GM19025 (cell line): Measurements from ENCODE around the gene CASK.

ENCODE experiments used
- ATAC-seq: cut with Tn5 transposase; IDR thresholded peaks from one replicate; pipeline ENCODE4 v1.9.1; 2021; ENCODE audit warnings: mild to moderate bottlenecking, low read depth, moderate library complexity; ENCODE audit not compliant: unreplicated experiment

Gene CASK

GRCh38 chrX:41591906-41592305 is 331.4 kb downstream of the CASK start:
- no peak for ATAC-seq

GRCh38 chrX:41590641-41591040 is 332.7 kb downstream of the CASK start:
- ATAC-seq, result no peak

DNA sequence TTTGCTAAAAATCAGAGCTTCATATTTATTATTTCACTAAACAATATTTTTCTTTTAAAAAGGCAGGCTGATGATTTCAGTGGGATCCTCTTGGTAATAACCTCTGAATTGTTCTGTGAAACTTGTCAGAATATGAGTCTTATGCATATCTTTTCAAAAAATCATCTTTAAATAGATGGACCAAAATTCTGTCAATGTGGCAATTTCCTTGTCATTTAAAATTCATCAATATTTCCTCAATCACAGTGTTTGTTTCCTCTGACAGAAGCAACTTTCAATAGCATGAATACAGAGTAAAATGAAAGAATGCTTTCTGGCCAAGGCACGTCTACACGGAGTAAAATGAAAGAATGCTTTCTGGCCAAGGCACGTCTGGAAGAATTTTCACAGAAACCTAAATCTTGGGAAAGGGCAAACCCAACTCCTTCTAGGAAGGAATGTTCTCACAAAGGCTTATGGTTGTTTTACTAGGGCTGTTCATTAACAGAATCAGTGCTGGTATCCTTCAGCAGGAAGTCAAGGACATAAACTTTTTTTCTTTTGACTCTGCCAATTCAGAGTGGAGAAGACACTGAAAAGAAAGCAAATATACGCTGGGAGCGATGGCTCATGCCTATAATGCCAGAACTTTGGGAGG is 333.6 kb downstream of the CASK start:
- no peak for ATAC-seq

DNA sequence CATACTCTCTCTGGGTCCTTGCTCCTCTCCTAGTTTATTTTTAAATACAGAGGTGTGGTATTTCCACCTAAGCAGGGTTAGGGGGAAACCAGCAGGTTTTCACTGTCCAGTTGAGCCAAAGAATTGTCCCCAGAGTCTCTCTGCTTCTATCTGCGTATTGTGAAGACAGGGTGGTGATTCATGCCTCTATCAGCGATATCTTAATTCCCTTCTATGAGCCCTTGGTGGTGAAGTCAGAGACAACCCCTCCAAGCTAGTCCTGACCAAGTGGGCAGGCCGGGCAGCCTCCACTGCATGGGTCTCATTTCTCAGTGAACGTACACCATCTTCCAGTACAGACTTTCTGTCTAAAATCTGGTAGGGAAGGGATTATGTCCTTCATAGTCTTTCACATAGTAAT is 335.1 kb downstream of the CASK start:
- ATAC-seq, result no peak

- ATAC-seq, result no peak
These were observed 342.8 kb downstream of the CASK start for GRCh38 chrX:41580423-41581064.

DNA sequence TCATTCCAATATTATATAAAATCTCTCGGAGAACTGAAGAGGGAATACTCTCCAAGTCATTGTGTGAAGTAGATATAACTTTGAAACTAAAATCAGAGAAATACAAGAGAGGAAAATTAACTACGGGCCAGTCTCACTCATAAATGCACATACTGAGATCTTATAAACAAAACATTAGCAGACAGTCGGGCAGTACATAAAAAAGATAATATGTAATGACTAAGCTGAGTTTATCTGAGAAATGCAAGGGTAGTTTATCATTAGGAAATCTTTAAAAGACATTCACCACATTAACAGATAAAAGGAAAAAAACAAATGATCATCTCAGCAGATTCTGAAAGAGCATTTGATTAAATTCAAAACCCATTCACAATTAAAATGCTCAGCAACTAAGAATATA is 359.5 kb downstream of the CASK start:
- ATAC-seq, result no peak

DNA sequence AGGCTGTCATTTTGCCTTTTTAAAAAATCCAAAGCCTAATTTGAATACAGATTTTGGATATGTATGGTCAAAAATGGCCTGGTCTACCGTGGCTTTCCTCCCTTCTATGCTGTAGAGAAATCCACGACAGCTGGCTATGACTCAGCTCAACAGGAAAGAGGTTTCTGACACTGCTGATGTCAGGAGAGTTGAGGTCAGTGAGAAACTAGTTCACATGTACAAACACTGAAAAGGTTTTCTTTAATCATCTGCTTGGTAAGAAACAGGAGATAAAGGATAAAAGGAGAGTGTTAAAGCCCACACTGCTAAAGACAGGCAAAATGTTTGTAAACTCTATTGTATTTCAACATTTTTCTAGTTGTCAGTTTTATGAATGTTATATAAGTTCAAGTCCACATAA is 362.3 kb downstream of the CASK start:
- peak; percentile 73 for ATAC-seq

DNA sequence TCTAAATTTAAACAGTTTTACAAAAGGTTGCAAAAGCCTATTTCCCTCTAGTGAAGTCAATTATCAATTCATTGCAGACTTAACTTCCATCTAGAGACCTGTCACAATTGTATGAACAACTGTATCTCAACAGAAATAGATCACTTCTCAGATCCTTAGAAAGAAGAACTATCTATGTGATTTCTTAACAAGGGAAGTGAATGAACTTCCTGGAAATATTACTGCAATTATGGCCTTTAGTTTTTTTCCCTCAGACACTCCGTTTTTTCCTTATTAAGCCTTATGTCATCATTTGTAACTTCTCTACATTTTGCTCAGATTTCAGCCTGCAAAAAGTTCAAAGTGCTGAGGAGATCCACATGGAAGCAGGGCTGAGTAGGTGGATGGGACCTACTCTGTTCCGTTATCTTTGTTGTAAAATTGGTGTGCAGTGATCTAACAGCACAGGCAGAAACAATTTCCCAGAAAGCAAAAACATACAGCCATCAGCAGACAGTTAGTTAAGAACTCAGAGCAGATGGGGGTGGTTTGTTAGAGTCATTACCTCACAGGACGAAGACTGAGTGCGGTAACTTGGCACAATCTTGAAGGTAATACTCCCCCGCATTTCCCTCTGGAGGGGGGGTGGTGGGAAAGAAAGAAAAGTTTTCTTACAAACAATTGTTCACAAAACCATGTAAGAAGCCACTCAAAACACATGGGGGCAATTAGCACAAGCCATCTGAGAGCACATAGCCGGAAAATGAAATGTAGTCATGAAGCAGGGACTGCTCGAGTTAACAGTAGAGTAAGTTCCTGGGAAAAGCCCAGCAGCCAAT is 363.9 kb downstream of the CASK start:
- no peak for ATAC-seq

GRCh38 chrX:41558531-41558930 is 364.8 kb downstream of the CASK start:
- no peak for ATAC-seq

DNA sequence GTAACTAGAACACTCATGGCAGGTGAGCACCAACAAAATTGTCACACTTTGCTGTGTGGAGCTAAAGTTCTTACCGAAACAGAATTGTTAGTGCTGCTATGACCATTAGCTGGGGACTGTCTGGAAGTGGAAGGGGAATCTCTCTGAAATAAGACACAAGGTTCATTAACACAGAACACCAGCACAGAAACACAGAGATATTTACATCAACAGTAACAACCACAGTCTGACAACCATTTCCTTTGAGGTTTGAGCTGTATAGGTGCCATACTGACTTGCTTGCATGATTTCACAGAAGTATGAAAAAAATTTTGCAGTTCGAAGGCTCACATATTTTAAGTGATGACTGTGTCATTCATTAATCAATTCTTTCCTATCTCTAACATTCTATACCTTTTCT is 366.4 kb downstream of the CASK start:
- ATAC-seq, result no peak

- ATAC-seq, result no peak
These were observed 369.7 kb downstream of the CASK start for GRCh38 chrX:41553688-41554087.

- ATAC-seq, result no peak
These were observed 374.9 kb downstream of the CASK start for GRCh38 chrX:41548411-41548810.

GRCh38 chrX:41543668-41544067 is 379.7 kb downstream of the CASK start:
- no peak for ATAC-seq

GRCh38 chrX:41543025-41543424 is 380.3 kb downstream of the CASK start:
- ATAC-seq, result no peak

DNA sequence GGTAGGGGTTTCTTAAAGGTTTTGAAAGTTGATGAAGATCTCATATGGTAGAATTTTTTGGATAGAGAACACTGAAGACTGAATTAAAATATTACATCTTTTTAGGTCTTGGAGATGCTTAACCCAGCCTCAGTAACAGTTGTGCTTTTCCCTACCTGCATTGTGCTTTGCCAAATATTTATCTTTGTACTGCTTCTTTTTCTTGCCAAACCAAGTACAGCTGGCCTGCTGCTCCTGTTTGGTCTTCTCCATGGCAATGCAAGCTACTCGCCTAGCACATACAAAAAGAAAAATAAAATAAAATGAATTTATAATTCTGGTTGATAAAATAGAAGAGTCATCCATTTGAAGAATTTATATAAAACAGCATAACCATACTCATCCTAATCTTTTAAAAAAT is 380.8 kb downstream of the CASK start:
- ATAC-seq, result no peak

DNA sequence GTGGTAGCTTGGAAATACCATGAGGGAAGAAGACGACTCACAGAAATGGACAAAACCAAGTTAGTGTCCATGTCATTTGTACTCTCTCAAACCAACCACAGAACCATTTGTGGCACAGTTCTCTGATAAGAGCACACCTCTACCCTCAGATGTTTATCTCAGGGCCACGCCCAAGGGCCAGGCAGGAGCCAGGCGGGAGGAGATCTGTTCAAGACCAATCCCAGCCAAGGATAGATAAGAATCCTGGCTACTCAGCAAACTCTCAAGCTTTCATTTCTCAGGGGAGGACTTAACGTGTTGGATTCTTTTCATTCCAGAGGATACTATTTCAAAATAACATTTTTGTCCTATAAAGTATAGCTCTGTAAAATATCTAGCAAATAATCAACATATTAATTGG is 381.2 kb downstream of the CASK start:
- ATAC-seq, result no peak

GRCh38 chrX:41541386-41541785 is 382.0 kb downstream of the CASK start:
- ATAC-seq, result no peak

- ATAC-seq, result no peak
These were observed 384.6 kb downstream of the CASK start for GRCh38 chrX:41538707-41539106.

DNA sequence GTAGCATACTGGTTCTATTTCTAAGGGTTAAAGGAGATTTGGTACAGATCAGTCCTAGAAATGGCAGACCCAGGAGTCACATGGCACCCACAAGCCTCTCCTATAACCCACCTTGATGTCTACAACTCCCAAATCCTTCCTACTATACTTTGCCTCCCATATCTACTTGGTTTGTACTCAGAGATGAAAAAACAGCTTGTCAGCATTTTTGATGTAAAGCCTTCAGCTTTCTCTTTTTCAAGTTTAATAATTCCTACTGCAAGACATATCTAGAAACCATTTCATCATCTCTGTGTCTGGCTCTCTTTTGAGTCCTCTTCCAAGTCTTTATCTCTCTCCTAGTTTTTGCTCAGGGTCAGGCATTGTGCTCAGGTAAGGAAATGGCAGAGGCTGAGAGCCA is 393.3 kb downstream of the CASK start:
- no peak for ATAC-seq

DNA sequence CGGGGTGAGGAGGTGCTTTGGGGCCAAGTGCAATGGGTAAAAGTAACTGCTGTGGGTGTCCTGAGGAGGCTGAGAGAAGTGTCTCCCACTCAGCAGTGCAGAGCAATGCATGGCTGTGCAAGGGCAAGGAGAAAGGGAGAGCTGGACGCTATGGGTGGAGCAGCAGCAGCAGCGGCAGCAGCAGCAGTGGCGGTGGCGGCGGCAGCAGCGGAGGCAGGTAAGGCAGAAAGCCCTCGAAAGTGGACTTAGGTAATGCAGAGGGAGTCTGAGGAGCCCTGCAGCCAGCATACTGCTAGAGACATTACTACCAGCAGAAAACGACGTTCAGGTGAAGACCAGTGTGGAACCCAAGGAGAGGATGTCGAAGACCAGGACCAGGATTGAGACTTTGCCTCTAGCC is 394.1 kb downstream of the CASK start:
- ATAC-seq, result no peak

DNA sequence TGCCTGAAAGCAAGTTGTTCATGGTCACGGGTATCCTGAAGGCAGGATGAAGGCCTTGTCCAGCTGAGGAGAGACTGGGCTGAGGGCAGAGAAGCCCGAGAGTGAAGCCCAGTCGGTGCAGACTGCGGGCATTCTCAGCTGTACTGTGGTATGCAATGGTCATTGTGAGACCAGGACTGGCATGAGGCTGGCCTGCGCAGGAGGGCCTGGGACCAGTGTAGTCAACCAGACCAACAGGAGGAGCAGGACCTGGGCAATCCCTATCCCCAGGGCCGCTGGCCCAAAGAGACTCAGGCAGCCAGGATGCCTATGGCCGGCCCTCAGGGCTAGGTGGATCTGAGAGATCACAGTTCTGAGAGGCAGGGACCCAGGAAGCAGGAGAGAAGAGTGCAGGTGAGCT is 394.6 kb downstream of the CASK start:
- ATAC-seq, result no peak

DNA sequence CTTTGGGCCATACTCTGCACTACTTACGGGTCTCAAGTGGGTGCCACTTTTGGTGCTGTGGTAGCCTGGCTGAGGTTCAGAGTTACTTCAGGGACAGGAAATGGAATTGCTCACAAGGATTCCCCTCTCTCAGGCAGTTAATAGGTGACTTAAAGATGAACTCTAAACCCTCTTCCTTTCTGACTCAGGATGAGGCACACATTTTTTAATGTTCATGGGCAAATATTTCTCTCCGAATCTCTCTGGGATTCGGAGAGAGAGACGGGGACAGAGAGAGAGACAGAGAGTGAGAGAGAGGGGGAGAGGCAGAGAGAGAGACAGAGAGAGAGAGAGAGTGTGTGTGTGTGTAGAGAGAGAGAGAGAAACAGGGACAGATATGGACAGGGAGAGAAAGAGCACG is 396.4 kb downstream of the CASK start:
- ATAC-seq, result no peak
